Measurements from ENCODE around the gene EFHC1.

EFHC1 gene

GRCh38 chr6:52547647-52548352, 127.7 kb downstream of the EFHC1 start:
- no peak for FAIRE-seq
- DNase-seq (ENCODE audit: insufficient read length, low spot score), result no peak
- no peak for TF ChIP-seq CTCF (IDR thresholded peaks at IDR 0.05; ENCODE audit: insufficient read depth, missing control alignments)

GRCh38 chr6:52548353-52548713, 128.2 kb downstream of the EFHC1 start:
- no peak for DNase-seq (ENCODE audit: insufficient read length, low spot score)
- FAIRE-seq, result no peak
- no peak for TF ChIP-seq CTCF (IDR thresholded peaks at IDR 0.05; ENCODE audit: insufficient read depth, missing control alignments)

- DNase-seq (ENCODE audit: insufficient read length, low spot score) (no peak), FAIRE-seq (no peak)
- TF ChIP-seq CTCF (IDR thresholded peaks at IDR 0.05; ENCODE audit: insufficient read depth, missing control alignments), result no peak
Measured at GRCh38 chr6:52548999-52549398, 128.9 kb downstream of the EFHC1 start.

GRCh38 chr6:52549428-52549827, 129.3 kb downstream of the EFHC1 start:
- DNase-seq (ENCODE audit: insufficient read length, low spot score) (no peak), FAIRE-seq (no peak)
- no peak for TF ChIP-seq CTCF (IDR thresholded peaks at IDR 0.05; ENCODE audit: insufficient read depth, missing control alignments)

- DNase-seq (ENCODE audit: insufficient read length, low spot score), result no peak
- no peak for TF ChIP-seq CTCF (IDR thresholded peaks at IDR 0.05; ENCODE audit: insufficient read depth, missing control alignments)
- no peak for FAIRE-seq
Measured at GRCh38 chr6:52550014-52550575, 130.0 kb downstream of the EFHC1 start.

GRCh38 chr6:52550870-52551269, 130.7 kb downstream of the EFHC1 start:
- TF ChIP-seq CTCF (IDR thresholded peaks at IDR 0.05; ENCODE audit: insufficient read depth, missing control alignments), result no peak
- DNase-seq (ENCODE audit: insufficient read length, low spot score), result no peak
- FAIRE-seq, result no peak

Data from D721Med (cell line).